GM19455 (cell line): ENCODE measurements around the gene KIF12.
"Not testable (repeated sequence)": the region's sequence is repeated elsewhere in the genome, so short reads cannot be mapped to it uniquely, and the experiment has no call there.

Experiments
- ATAC-seq: cut with Tn5 transposase; IDR thresholded peaks from one replicate; pipeline ENCODE4 v1.9.1; 2021; ENCODE audit not compliant: unreplicated experiment

The KIF12 gene

DNA sequence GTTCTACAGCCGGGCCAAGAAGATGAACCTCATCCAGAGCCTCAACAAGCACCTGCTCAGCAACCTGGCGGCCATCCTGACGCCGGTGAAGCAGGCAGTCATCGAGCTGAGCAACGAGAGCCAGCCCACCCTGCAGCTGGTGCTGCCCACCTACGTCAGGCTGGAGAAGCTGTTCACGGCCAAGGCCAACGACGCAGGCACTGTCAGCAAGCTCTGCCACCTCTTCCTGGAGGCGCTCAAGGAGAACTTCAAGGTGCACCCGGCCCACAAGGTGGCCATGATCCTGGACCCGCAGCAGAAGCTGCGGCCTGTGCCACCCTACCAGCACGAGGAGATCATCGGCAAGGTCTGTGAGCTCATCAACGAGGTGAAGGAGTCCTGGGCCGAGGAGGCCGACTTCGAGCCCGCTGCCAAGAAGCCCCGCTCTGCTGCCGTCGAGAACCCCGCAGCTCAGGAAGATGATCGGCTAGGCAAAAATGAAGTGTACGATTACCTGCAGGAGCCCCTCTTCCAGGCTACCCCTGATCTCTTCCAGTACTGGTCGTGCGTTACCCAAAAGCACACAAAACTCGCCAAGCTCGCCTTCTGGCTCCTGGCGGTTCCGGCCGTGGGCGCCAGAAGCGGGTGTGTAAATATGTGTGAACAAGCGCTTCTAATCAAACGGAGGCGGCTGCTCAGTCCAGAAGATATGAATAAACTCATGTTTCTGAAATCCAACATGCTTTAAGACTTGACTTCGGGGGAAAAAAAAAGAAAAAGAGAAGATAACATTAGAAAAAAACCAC lies 49.5 kb downstream of the KIF12 start:
- ATAC-seq = no peak

DNA sequence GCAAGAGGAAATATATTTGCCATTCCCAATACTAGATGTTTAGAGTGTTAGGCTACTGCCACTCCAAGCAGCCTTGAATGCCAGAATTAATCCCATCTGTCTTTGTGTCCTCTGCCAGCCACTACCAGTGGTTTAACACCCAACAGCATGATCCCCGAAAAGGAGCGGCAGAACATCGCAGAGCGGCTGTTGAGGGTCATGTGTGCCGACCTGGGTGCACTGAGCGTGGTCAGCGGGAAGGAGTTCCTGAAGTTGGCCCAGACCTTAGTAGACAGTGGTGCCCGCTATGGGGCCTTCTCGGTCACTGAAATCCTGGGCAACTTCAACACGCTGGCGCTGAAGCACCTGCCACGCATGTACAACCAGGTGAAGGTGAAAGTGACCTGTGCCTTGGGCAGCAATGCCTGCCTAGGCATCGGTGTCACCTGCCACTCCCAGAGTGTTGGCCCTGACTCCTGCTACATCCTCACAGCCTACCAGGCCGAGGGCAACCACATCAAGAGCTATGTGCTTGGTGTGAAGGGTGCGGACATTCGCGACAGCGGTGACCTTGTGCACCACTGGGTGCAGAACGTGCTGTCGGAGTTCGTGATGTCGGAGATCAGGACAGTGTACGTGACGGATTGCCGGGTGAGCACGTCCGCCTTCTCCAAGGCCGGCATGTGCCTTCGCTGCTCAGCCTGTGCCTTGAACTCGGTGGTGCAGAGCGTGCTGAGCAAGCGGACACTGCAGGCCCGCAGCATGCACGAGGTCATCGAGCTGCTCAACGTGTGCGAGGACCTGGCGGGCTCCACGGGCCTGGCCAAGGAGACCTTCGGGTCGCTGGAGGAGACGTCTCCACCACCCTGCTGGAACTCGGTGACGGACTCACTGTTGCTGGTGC lies 50.3 kb downstream of the KIF12 start:
- no peak for ATAC-seq

DNA sequence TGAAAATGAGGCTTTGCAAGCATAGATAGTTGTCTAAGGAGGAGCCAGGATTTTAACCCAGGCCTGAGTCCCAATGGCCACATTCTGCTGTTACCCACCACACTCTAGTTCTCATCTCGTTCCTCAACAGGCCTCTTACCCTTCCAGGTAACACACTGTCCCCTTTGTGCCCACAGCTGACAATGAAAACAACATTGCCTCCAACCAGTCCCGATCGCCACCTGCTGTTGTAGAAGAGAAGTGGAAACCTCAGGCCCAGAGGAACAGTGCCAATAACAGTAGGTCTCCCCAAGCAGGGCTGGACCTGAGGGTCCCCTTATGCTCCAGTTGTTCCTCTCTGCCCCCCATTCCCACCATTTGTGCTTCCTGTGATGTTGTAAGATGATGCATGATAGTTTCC lies 51.4 kb downstream of the KIF12 start:
- ATAC-seq = no peak

DNA sequence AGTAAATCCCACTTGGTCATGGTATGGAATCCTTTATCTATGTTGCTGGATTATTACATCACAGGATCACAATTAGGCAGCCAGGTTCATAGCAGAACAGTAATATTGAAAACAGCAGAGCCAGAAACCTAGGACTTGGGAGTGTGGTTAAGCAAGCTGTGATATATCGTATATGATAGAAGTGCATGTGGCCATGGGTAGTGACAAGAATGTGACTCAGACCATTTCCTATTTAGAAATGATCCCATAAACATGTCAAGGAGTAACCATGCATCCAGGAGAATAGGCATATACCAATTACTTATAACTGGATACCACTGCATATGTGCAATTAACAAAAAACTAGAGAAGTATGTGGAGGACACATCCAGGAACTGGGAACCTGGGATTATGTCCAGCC lies 52.2 kb downstream of the KIF12 start:
- ATAC-seq = no peak

DNA sequence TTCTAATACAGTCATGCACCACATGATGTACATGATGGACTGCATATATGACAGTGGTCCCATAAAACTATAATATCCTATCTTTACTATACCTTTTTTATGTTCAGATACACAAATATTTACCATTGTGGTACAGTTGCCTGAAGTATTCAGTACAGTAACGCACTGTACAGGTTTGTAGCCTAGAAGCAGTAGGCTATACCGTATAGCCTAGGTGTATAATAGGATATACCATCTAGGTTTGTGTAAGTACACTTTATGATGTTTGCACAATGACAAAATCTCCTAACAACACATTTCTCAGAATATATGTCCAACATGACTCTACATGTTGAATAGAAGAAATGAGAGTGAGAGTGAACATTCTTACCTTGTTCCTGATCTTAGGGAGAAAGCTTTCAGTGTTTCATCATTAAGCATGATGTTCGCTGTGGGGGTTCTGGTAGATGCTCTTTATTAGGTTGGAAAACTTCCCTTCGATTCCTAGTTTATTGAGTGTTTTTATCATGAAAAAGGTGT lies 52.8 kb downstream of the KIF12 start:
- no peak for ATAC-seq

DNA sequence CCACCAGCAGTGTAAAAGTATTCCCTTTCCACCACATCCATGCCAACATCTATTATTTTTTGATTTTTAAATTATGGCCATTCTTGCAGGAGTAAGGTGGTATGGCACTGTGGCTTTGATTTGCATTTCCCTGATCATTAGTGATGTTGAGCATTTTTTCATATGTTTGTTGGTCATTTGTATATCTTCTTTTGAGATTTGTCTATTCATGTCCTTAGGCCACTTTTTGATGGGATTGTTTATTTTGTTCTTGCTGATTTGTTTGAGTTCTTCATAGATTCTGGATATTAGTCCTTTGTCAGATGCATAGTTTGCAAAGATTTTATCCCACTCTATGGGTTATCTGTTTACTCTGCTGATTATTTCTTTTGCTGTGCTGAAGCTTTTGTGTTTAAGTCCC lies 55.4 kb downstream of the KIF12 start:
- not testable (repeated sequence) for ATAC-seq
